Hepatocyte (in vitro differentiated cells): ENCODE measurements around the gene GGA3. TPM values are rescaled to one million over a fixed set of nuclear protein-coding genes. Genes with fewer than 3 reads are reported as not detected.

ENCODE experiments used
- DNase-seq: peaks from one replicate; pipeline ENCODE4 v3.0.0-alpha.2; 2016; ENCODE audit warnings: low spot score
- H2AFZ ChIP-seq: fragments of 200-600 bp; sonication (generic); 2 replicates; pipeline ENCODE4 v1.6.0; 2016; ENCODE audit warnings: antibody characterized with exemption, mild to moderate bottlenecking
- H3K27ac ChIP-seq: fragments of 200-600 bp; sonication (generic); 2 replicates; pipeline ENCODE4 v1.5.1; 2016; ENCODE audit warnings: mild to moderate bottlenecking
- H3K27me3 ChIP-seq: fragments of 200-600 bp; sonication (generic); 2 replicates; pipeline ENCODE4 v1.6.1; 2016
- H3K36me3 ChIP-seq: fragments of 200-600 bp; sonication (generic); replicated peaks from 2 replicates; pipeline ENCODE4 v1.5.1; 2016; ENCODE audit warnings: low read depth; ENCODE audit not compliant: insufficient read depth
- H3K4me1 ChIP-seq: fragments of 200-600 bp; sonication (generic); 2 replicates; pipeline ENCODE4 v1.5.1; 2016; ENCODE audit warnings: mild to moderate bottlenecking, moderate library complexity; ENCODE audit not compliant: insufficient read depth
- H3K4me2 ChIP-seq: fragments of 200-600 bp; sonication (generic); 2 replicates; pipeline ENCODE4 v1.6.0; 2016
- H3K4me3 ChIP-seq: fragments of 200-600 bp; sonication (generic); 2 replicates; pipeline ENCODE4 v1.5.1; 2016; ENCODE audit warnings: mild to moderate bottlenecking
- H3K79me2 ChIP-seq: fragments of 200-600 bp; sonication (generic); 2 replicates; pipeline ENCODE4 v1.6.0; 2017; ENCODE audit warnings: mild to moderate bottlenecking
- H3K9me2 ChIP-seq: fragments of 200-600 bp; sonication (generic); replicated peaks from 2 replicates; pipeline ENCODE4 v1.6.0; 2017; ENCODE audit warnings: mild to moderate bottlenecking; ENCODE audit not compliant: insufficient read depth
- H3K9me3 ChIP-seq: fragments of 200-600 bp; sonication (generic); 2 replicates; pipeline ENCODE4 v1.5.1; 2016; ENCODE audit warnings: low read depth, mild to moderate bottlenecking
- H4K20me1 ChIP-seq: fragments of 200-600 bp; sonication (generic); 2 replicates; pipeline ENCODE4 v1.6.0; 2016; ENCODE audit warnings: mild to moderate bottlenecking; ENCODE audit not compliant: insufficient read depth, poor library complexity, severe bottlenecking
- CTCF ChIP-seq: fragments of 200-600 bp; sonication (generic); IDR thresholded peaks from 2 replicates; pipeline ENCODE4 v1.5.1; 2016; ENCODE audit warnings: antibody characterized with exemption, mild to moderate bottlenecking; ENCODE audit not compliant: poor library complexity
- EZH2 ChIP-seq: fragments of 200-600 bp; sonication (generic); IDR thresholded peaks from 2 replicates; pipeline ENCODE4 v1.6.1; 2016; ENCODE audit warnings: antibody characterized with exemption, mild to moderate bottlenecking, borderline replicate concordance
- EZH2phosphoT487 ChIP-seq: fragments of 200-600 bp; sonication (generic); IDR thresholded peaks from one replicate; pipeline ENCODE4 v1.6.1; 2018; ENCODE audit warnings: antibody characterized with exemption, mild to moderate bottlenecking, low read depth, moderate library complexity; ENCODE audit not compliant: unreplicated experiment, severe bottlenecking
- WGBS: methylation state at CpG from one replicate; pipeline ENCODE4 v1.1.6; 2016; ENCODE audit warnings: low lambda C conversion rate; ENCODE audit errors: missing lambda C conversion rate; 5-methylcytosine and 5-hydroxymethylcytosine counted together
- polyA plus RNA-seq: library from polyadenylated mRNA; unstranded; fragments of >200 nt; fragmentation: Nextera tagmentation; extraction: Ambion mirVana; gene quantifications from 2 replicates; pipeline ENCODE4 v1.2.1, GENCODE V29; 2016
- total RNA-seq: library from RNA; depleted of rRNA; stranded (reverse); fragments of >200 nt; gene quantifications from 2 replicates; pipeline ENCODE4 v1.2.3, GENCODE V29; 2014

GGA3 gene
- total and polyA plus RNA-seq, 2 experiments from 2014 or later: 20.2 to 24.4 TPM

GRCh38 chr17:75228305-75228704, 33.1 kb downstream of the GGA3 start:
- 93% methylated on average over 2 of the region's 2 CpGs for WGBS
- Histone ChIP-seq H3K9me2 (no peaks in the 10 kb centered on the region), H3K4me1 (no peaks in the 10 kb centered on the region), H4K20me1 (no peaks in the 10 kb centered on the region), H3K79me2 (no peaks in the 10 kb centered on the region), H3K9me3 (no peaks in the 10 kb centered on the region), H3K36me3 (no peaks in the 10 kb centered on the region), H2AFZ (no peak overlapping the region), H3K27me3 (no peaks in the 10 kb centered on the region), H3K4me2 (no peak overlapping the region), H3K27ac (no peak overlapping the region), H3K4me3 (no peak overlapping the region)
- TF ChIP-seq CTCF: no peak
- TF ChIP-seq EZH2phosphoT487: no peak
- TF ChIP-seq EZH2: no peak
- DNase-seq: no peak

- H4K20me1 ChIP-seq: no peaks in the 10 kb centered on the region
- no peak for TF ChIP-seq EZH2phosphoT487
- no peak for TF ChIP-seq EZH2
- no peak for TF ChIP-seq CTCF
- WGBS: 81% methylated on average over 5 of the region's 5 CpGs
- H3K9me2 ChIP-seq: no peaks in the 10 kb centered on the region
- H2AFZ ChIP-seq: no peak overlapping the region
- no peak overlapping the region for H3K4me3 ChIP-seq
- no peaks in the 10 kb centered on the region for H3K9me3 ChIP-seq
- no peaks in the 10 kb centered on the region for H3K36me3 ChIP-seq
- H3K4me1 ChIP-seq: no peaks in the 10 kb centered on the region
- H3K27me3 ChIP-seq: no peaks in the 10 kb centered on the region
- H3K27ac ChIP-seq: no peak overlapping the region
- no peak overlapping the region for H3K4me2 ChIP-seq
- no peaks in the 10 kb centered on the region for H3K79me2 ChIP-seq
- no peak for DNase-seq
Measured at GRCh38 chr17:75227729-75228128, 33.7 kb downstream of the GGA3 start.

DNA sequence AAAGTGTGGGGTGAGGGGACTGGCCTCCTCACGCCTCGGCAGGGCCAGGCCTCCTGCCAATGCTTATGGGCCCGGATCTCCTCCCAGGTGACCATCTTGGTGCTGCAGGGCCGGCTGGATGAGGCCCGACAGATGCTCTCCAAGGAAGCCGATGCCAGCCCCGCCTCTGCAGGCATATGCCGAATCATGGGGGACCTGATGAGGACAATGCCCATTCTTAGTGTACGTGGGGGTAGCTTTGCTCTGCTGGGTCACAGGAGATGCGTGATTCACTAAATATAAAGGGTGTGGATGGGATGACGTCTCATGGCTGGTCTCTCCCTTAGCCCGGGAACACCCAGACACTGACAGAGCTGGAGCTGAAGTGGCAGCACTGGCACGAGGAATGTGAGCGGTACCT, 36.4 kb downstream of the GGA3 start:
- Histone ChIP-seq H3K36me3 (no peaks in the 10 kb centered on the region), H3K4me3 (no peak overlapping the region)
- WGBS: 88% methylated on average over 14 of the region's 14 CpGs

More for the DNA sequence above, 36.4 kb downstream of the GGA3 start:
- Histone ChIP-seq H3K79me2 (no peaks in the 10 kb centered on the region), H3K4me1 (no peaks in the 10 kb centered on the region), H3K9me3 (no peaks in the 10 kb centered on the region), H3K27me3 (no peaks in the 10 kb centered on the region), H2AFZ (no peak overlapping the region), H4K20me1 (no peaks in the 10 kb centered on the region), H3K27ac (no peak overlapping the region), H3K4me2 (no peak overlapping the region), H3K9me2 (no peaks in the 10 kb centered on the region)
- no peak for DNase-seq
- TF ChIP-seq EZH2phosphoT487: no peak
- TF ChIP-seq CTCF: no peak
- TF ChIP-seq EZH2: no peak
